Gastroesophageal sphincter (tissue), 4 donors: ENCODE data around the gene PMM1. TPM values are rescaled to one million over a fixed set of nuclear protein-coding genes. Genes with fewer than 3 reads are reported as not detected.
A peak's percentile ranks its signal among the peaks of the same experiment; 100 is the strongest.
"Not testable (repeated sequence)": the region's sequence is repeated elsewhere in the genome, so short reads cannot be mapped to it uniquely, and the experiment has no call there.

ENCODE experiments used
- ATAC-seq: fragments of 150-250 bp; one replicate; pipeline ENCODE4 v1.9.1; 2016; ENCODE audit warnings: mild to moderate bottlenecking, moderate library complexity
- H3K27ac ChIP-seq, 4 donors: fragments of 200-600 bp; sonication (generic) in 3 of 4; 1 replicate in 3 of 4; 2 replicates in 1 of 4; pipeline ENCODE4 v1.5.1; 2016 to 2019
- H3K27me3 ChIP-seq: fragments of 200-600 bp; sonication (generic); one replicate; pipeline ENCODE4 v1.5.1; 2019
- H3K36me3 ChIP-seq, 2 donors: fragments of 200-600 bp; sonication (generic); one replicate each; pipeline ENCODE4 v1.5.1; 2019; ENCODE audit warnings: control low read depth in 1 of 2
- H3K4me1 ChIP-seq, 3 donors: fragments of 200-600 bp; sonication (generic); 1 replicate in 2 of 3; 2 replicates in 1 of 3; pipeline ENCODE4 v1.5.1; 2016 to 2019; ENCODE audit warnings: control low read depth in 2 of 3
- H3K4me3 ChIP-seq, 2 donors: fragments of 200-600 bp; sonication (generic); one replicate each; pipeline ENCODE4 v1.5.1; 2019; ENCODE audit warnings: mild to moderate bottlenecking in 1 of 2, moderate library complexity in 1 of 2
- H3K9me3 ChIP-seq, 3 donors: fragments of 200-600 bp; sonication (generic); one replicate each; pipeline ENCODE4 v1.5.1; 2017 to 2019; ENCODE audit warnings: control low read depth in 2 of 3
- CTCF ChIP-seq, 4 experiments: fragments of 200-600 bp in 2 of 4; fragments of 450-650 bp in 2 of 4; sonication (generic) in 1 of 4; IDR thresholded peaks; one replicate each; pipeline ENCODE4 v1.5.1; 2017 to 2019; ENCODE audit warnings: antibody characterized with exemption in 4 of 4, mild to moderate bottlenecking in 2 of 4, moderate library complexity in 2 of 4
- EP300 ChIP-seq: sonication (generic); formaldehyde crosslinking; IDR thresholded peaks from one replicate; pipeline ENCODE4 v1.6.1; 2017; ENCODE audit warnings: antibody characterized with exemption, mild to moderate bottlenecking
- POLR2A ChIP-seq, 2 donors: fragments of 450-650 bp; IDR thresholded peaks; one replicate each; pipeline ENCODE4 v1.6.1; 2017; ENCODE audit warnings: antibody characterized with exemption in 2 of 2, mild to moderate bottlenecking in 2 of 2, moderate library complexity in 1 of 2
- POLR2AphosphoS5 ChIP-seq: sonication (generic); formaldehyde crosslinking; IDR thresholded peaks from one replicate; pipeline ENCODE4 v1.6.1; 2017; ENCODE audit warnings: antibody characterized with exemption
- WGBS, 2 donors: methylation state at CpG; one replicate each; pipeline ENCODE4 v1.1.5; 2018; ENCODE audit warnings: low coverage in 1 of 2; 5-methylcytosine and 5-hydroxymethylcytosine counted together
- total RNA-seq, 4 donors: library from RNA; depleted of rRNA; stranded (reverse); fragments of >200 nt; gene quantifications; one replicate each; pipeline ENCODE4 v1.1.0, GENCODE V29; 2016

The PMM1 gene
- total RNA-seq, 4 donors from 2014 or later, result 32.7 to 42.5 (median 37.1) TPM

GRCh38 chr22:41578114-41578513, 11.5 kb downstream of the PMM1 start:
- Histone ChIP-seq H3K27me3 (no peaks in the 10 kb centered on the region), H3K4me3 (no peak overlapping the region), H3K9me3 (no peaks in the 10 kb centered on the region), H3K27ac (no peak overlapping the region), H3K4me1 (peaks cover 0 to 19% (median 5%) of the 10 kb centered on the region in 3 donors), H3K36me3 (peaks cover 0 to 72% of the 10 kb centered on the region in 2 donors)
- TF ChIP-seq EP300, result no peak
- no peak for TF ChIP-seq POLR2AphosphoS5
- no peak for TF ChIP-seq CTCF (IDR thresholded peaks at IDR 0.05)
- no peak for TF ChIP-seq POLR2A (IDR thresholded peaks at IDR 0.05)
- WGBS, 2 donors, result 86 to 100% methylated on average over 1 to 7 of the region's 8 CpGs
- ATAC-seq, result no peak

GRCh38 chr22:41576877-41577276, 12.8 kb downstream of the PMM1 start:
- Histone ChIP-seq H3K4me1 (peaks cover 0 to 19% (median 5%) of the 10 kb centered on the region in 3 donors), H3K27ac (peak overlapping the region in 1 of 4 donors; percentile 1), H3K4me3 (no peak overlapping the region), H3K9me3 (no peaks in the 10 kb centered on the region), H3K27me3 (no peaks in the 10 kb centered on the region), H3K36me3 (peaks cover 0 to 59% of the 10 kb centered on the region in 2 donors)
- TF ChIP-seq POLR2AphosphoS5 (no peak), CTCF (IDR thresholded peaks at IDR 0.05) (peak in 3 of 4 experiments; percentile 58 to 75 (median 65))
- ATAC-seq, result peak; percentile 41
- no CpG with 5 or more reads among the region's 9 CpGs for WGBS, 2 donors

- no peaks in the 10 kb centered on the region for H3K9me3 ChIP-seq
- peaks cover 0 to 19% (median 5%) of the 10 kb centered on the region in 3 donors for H3K4me1 ChIP-seq
- peaks cover 0 to 47% of the 10 kb centered on the region in 2 donors for H3K36me3 ChIP-seq
- TF ChIP-seq CTCF (IDR thresholded peaks at IDR 0.05), result no peak
- TF ChIP-seq EP300, result no peak
- no peak for TF ChIP-seq POLR2AphosphoS5
- TF ChIP-seq POLR2A (IDR thresholded peaks at IDR 0.05), result no peak
- no peaks in the 10 kb centered on the region for H3K27me3 ChIP-seq
- 20 to 95% methylated on average over 1 to 3 of the region's 15 CpGs for WGBS, 2 donors
- H3K27ac ChIP-seq, result peak overlapping the region in 3 of 4 donors; percentile 53 to 71 (median 62)
- H3K4me3 ChIP-seq, result no peak overlapping the region
- ATAC-seq, result no peak
Measured at GRCh38 chr22:41575533-41575932, 14.1 kb downstream of the PMM1 start.

- Histone ChIP-seq H3K27me3 (no peaks in the 10 kb centered on the region), H3K36me3 (peaks cover 0 to 41% of the 10 kb centered on the region in 2 donors), H3K27ac (peak overlapping the region in 3 of 4 donors; percentile 53 to 71 (median 62)), H3K4me3 (no peak overlapping the region), H3K4me1 (peaks cover 0 to 19% (median 5%) of the 10 kb centered on the region in 3 donors), H3K9me3 (no peaks in the 10 kb centered on the region)
- ATAC-seq, result peak; percentile 74
- TF ChIP-seq CTCF (IDR thresholded peaks at IDR 0.05) (no peak), EP300 (no peak), POLR2A (IDR thresholded peaks at IDR 0.05) (no peak), POLR2AphosphoS5 (no peak)
- 22% methylated on average over 11 of the region's 26 CpGs; no CpG with 5 or more reads in 1 of the 2 donors for WGBS, 2 donors
Measured at GRCh38 chr22:41574847-41575381, 14.7 kb downstream of the PMM1 start.

- WGBS, 2 donors, result 96% methylated on average over 4 of the region's 11 CpGs; no CpG with 5 or more reads in 1 of the 2 donors
- H3K27ac ChIP-seq, result no peak overlapping the region
Measured at GRCh38 chr22:41573677-41574076, 16.0 kb downstream of the PMM1 start.

GRCh38 chr22:41572305-41572704, 17.3 kb downstream of the PMM1 start:
- ATAC-seq, H3K9me3 ChIP-seq, H3K27me3 ChIP-seq, H3K27ac ChIP-seq, H3K4me3 ChIP-seq: not testable (repeated sequence)
- peaks cover 0 to 23% (median 5%) of the 10 kb centered on the region in 3 donors for H3K4me1 ChIP-seq
- WGBS, 2 donors, result 92 to 100% methylated on average over 1 to 3 of the region's 3 CpGs
- H3K36me3 ChIP-seq, result peaks cover 0 to 15% of the 10 kb centered on the region in 2 donors

More at GRCh38 chr22:41573677-41574076, 16.0 kb downstream of the PMM1 start:
- peaks cover 0 to 29% of the 10 kb centered on the region in 2 donors for H3K36me3 ChIP-seq
- no peak for ATAC-seq
- peaks cover 0 to 19% (median 5%) of the 10 kb centered on the region in 3 donors for H3K4me1 ChIP-seq
- H3K9me3 ChIP-seq, result no peaks in the 10 kb centered on the region
- TF ChIP-seq POLR2A (IDR thresholded peaks at IDR 0.05) (no peak), EP300 (no peak), POLR2AphosphoS5 (no peak), CTCF (IDR thresholded peaks at IDR 0.05) (no peak)
- H3K4me3 ChIP-seq, result no peak overlapping the region
- no peaks in the 10 kb centered on the region for H3K27me3 ChIP-seq
